GM12873 (cell line): ENCODE results near the gene NDUFA13.
A peak's percentile ranks its signal among the peaks of the same experiment; 100 is the strongest.

ENCODE experiments used
- TF ChIP-seq, protein P1 (sequence below): IDR thresholded peaks from 2 replicates; pipeline ENCODE4 v1.5.1; 2012; ENCODE audit warnings: low read depth, mild to moderate bottlenecking, moderate library complexity, low read length, control low read depth; ENCODE audit not compliant: insufficient read depth; ENCODE audit errors: missing control alignments

Gene NDUFA13

DNA sequence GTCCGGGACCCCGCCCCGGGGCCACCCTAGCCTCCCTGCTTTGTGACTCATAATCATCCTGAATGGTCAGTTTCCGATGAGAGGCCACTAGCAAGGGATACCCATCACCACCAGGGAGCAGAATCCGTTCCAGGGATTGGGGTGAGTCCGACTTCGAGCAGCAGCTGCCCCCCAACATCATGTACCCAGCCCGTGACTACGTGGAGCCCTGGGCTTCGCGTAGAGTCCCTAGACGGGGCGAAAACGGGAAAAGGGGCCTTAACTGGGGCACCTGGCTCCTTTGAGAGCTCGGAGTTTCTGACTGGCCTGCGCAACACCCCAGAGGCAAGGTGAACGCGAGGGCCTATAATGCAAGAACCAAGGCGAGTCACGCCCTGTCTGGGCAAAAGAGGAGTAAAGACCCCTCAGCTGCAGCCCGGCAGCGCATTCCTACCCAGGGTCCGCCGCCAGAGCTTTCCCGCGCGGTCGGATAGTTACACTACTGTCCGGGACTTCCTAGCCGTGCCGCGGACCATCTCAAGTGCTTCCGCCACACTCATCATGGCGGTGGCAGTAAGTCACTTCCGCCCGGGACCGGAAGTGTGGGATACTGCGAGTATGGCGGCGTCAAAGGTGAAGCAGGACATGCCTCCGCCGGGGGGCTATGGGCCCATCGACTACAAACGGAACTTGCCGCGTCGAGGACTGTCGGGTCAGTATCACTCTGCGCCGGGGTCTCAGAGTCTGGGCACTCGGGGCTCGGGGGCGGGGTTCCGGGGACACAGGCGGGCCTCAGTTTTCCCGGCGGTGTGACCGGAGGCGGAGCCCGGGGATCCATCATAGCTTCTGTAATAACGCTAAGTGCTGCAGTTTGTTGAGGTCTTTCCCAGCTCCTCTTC, at the start of gene NDUFA13:
TSS of gene NDUFA13 (plus strand) at position 584 of the 878 bp plus-strand sequence. CDS start at position 598, 14 bp downstream.
- TF ChIP-seq, protein P1, sequence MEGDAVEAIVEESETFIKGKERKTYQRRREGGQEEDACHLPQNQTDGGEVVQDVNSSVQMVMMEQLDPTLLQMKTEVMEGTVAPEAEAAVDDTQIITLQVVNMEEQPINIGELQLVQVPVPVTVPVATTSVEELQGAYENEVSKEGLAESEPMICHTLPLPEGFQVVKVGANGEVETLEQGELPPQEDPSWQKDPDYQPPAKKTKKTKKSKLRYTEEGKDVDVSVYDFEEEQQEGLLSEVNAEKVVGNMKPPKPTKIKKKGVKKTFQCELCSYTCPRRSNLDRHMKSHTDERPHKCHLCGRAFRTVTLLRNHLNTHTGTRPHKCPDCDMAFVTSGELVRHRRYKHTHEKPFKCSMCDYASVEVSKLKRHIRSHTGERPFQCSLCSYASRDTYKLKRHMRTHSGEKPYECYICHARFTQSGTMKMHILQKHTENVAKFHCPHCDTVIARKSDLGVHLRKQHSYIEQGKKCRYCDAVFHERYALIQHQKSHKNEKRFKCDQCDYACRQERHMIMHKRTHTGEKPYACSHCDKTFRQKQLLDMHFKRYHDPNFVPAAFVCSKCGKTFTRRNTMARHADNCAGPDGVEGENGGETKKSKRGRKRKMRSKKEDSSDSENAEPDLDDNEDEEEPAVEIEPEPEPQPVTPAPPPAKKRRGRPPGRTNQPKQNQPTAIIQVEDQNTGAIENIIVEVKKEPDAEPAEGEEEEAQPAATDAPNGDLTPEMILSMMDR, result no peak

DNA sequence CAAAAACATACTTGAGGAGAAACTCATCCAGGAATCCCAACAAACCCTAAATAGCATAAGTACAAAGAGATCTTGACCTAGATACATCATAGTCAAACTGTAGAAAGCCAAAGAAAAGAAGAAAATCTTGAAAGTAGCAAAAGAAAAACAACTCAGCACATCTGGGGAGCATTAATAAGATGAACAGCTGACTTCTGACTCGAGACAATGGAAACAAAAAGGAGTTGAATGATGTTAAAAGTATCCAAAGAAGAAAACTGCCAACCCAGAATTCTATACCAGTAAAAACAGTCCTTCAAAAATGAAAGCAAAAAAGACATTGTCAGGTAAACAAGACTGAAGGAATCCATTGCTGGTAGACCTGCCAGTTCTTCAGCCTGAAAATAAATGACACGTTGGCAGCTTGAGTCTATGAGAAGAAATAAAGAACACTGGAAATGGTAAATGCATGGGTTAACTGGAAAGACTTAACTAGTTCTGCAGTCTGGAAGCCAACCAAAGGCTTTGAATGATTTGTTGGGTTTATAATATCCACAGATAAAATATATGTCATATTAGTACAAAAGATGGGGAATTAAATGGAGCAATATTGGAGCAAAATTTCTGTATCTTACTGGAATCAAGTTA, 47.5 kb upstream of the NDUFA13 start:
- TF ChIP-seq, protein P1, result no peak

GRCh38 chr19:19470579-19470978, 45.4 kb upstream of the NDUFA13 start:
- TF ChIP-seq, protein P1, result no peak

GRCh38 chr19:19471682-19472081, 44.3 kb upstream of the NDUFA13 start:
- TF ChIP-seq, protein P1, result no peak

DNA sequence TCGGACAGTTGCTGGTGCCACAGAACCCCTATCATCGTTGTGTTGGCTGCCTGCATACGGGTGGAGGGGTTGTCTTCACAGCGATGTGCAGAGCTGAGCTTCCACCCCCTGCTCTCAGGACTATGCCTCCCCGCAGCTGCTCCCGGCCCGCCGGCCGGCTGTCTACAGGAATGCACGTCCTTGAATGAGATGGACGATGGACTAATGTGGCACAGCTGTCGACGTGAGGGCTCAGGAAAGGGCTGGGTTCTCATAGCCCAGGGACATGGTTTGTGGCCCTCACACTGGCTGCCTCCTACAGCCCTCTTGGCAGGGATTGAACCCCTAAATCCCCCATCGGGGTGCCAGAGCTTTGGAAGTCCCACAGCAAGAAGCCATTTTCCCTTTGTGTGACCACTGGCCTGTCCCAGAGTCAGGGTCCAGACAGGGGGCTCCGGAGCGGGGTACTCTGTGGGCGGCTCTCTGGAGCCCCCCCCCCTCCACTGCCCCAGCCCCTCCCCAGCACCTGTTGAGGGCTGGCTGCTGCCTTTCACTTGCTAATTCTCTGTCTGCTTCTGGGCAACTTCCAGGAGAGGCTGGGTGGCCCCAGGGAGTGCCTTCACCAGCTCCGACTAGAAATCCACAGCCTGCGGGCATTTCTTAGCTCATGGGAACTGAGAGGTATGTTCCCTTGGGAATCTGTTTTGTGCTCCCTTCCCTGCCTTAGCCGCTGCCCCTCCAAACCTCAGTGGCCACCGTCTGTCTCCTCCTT, 40.8 kb upstream of the NDUFA13 start:
- TF ChIP-seq, protein P1, result no peak

GRCh38 chr19:19475849-19476828, 39.9 kb upstream of the NDUFA13 start:
- TF ChIP-seq, protein P1, result peak; percentile 46
